ENCODE results near the gene NHP2.

NHP2 gene

GRCh38 chr5:178103612-178104011, 50.1 kb downstream of the NHP2 start:
- Histone ChIP-seq H3K4me3 (ENCODE audit: low read length) (no peak overlapping the region), H3K9ac (ENCODE audit: low read length) (no peak overlapping the region), H3K4me1 (ENCODE audit: low read length) (peaks cover 18% of the 10 kb centered on the region), H3K9me3 (ENCODE audit: insufficient read depth, low read length) (no peaks in the 10 kb centered on the region), H3K36me3 (replicated peaks; ENCODE audit: low read depth, low read length) (no peaks in the 10 kb centered on the region), H3K27me3 (ENCODE audit: low read depth, low read length) (no peaks in the 10 kb centered on the region), H2AFZ (ENCODE audit: low read depth, low read length) (no peak overlapping the region), H4K20me1 (ENCODE audit: insufficient read depth, low read length) (no peaks in the 10 kb centered on the region), H3K27ac (ENCODE audit: low read length) (no peak overlapping the region), H3K79me2 (ENCODE audit: low read length) (no peaks in the 10 kb centered on the region), H3K4me2 (ENCODE audit: low read length) (no peak overlapping the region)
- no peak for TF ChIP-seq CTCF (IDR thresholded peaks at IDR 0.05; ENCODE audit: low read depth, low read length)
- TF ChIP-seq EZH2phosphoT487 (IDR thresholded peaks at IDR 0.05; ENCODE audit: low read depth) = no peak
